ENCODE data around the gene XDH.

XDH gene

DNA sequence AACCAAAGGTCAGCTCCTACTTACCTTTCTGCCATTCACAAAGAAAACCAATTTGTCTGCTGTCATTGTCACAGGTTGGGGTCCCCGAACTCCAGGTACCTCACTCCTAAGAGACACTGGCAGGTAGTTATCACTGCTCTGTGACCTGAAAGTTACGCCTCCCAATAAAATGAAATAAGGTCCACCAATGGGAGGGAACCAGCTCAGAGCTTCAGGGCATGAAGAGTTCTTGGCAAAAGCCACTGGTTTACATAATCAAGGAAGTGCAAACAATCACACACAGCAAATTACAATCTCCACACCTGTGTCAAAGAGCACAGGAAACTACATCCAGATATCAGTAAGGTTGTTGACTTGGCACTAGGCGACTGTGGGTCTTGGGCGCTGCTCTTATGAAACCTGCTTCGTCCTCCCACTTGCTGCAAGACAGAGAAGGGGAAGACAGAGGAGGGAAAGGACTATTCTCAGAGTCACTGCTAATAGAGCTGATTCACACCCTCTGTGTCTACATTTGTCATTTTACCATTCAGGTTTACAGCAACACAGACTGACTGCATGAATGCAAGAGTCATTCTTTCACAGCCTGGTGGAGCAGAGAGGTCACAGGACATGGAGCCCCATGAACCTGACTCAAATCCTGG, at the start of gene XDH:
Gene XDH (minus strand): TSS at position 142 of the 641 bp plus-strand sequence. CDS start 76 bp downstream, at position 66.
- DNase-seq: peak; percentile 12 to 44 (median 28)

DNA sequence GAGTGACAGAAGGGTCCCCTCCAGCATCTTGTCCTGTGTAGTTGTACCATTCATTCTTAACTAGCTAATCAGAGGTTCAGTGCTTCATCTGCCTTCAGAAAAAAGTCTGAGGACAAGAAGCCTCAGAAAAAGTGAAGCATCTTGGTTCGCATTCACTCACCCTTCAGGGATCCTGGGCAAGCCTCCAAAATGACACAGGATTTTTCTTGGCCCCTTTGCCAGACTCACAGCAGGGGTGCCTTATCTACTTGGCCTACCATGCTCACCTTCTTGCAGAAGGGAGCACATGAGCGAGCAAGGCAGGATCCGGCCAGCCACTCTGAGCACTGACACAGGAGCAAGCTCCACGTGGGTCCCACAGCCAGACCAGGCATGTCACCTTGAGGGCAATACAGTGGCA, 43.1 kb upstream of the XDH start:
- DNase-seq: no peak

DNA sequence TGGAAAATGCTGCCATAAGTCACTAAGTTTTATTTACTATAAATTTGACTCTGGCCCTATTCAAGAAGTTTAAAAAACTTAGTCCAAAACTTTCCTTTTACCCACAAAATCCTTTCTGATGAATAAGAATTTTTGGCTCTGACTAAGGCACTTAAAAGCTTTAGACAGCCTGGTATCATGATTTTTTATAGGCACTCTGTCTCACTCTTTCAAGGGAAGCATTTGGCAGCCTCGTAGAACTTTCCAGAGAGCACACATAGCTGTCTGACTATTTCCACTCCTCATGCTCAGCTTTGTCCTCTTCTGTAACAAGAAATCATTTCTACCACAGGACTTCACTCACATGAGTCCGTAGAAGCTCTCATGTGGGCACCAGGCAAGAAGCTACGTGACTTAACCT, 32.3 kb upstream of the XDH start:
- no peak for DNase-seq

DNA sequence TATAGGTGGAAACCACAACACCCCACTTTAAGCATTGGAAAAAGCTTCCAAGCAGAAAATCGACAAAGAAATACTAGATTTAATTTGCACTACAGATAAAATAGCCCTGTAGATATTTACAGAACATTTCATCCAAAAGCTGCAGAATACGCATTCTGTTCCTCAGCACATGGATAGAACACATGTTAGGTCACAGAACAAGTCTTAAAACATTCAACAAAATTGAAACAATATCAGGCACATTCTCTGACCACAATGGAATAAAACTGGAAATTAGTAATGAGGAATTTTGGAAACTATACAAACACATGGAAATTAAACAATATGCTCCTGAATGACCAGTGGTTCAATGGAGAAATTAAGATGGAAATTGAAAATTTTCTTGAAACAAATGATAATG, 27.8 kb upstream of the XDH start:
- DNase-seq: no peak

DNA sequence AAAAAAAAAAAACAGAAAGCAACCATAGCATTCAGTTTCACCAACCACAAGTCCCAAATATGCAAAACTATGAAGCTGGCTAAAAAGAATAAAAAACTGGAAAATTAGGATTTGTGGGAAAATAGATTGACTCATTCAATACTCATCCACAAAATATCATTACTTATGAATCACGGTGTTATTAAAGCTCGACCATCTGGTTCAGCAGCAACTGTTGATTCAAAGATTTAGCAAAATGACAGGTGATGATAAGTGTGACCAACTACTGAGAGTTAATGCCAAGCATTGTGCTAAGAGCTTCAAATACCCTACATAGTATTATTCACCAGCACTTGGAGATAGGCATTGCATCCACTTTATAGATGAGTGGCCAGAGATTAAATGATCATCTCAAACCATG, 26.2 kb upstream of the XDH start:
- no peak for DNase-seq

DNA sequence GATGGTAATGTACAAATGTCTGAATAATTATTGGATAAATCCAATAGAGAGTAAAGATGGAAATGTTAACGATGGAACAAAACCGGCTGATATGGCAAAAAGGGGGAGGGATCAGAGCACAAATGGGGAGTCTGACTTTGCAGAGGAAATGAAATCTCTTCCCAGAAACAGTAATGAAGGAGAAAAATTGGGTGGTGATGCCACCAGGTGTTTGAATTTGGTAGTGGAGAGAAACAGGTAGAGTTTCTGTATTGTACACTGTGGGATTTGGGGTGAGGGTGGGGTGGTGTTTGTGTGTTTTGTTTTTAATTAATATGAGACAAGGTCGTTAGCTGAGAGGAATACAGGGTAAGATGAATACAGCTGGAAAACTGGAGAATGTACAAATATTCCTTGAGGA, 20.4 kb upstream of the XDH start:
- no peak for DNase-seq

DNA sequence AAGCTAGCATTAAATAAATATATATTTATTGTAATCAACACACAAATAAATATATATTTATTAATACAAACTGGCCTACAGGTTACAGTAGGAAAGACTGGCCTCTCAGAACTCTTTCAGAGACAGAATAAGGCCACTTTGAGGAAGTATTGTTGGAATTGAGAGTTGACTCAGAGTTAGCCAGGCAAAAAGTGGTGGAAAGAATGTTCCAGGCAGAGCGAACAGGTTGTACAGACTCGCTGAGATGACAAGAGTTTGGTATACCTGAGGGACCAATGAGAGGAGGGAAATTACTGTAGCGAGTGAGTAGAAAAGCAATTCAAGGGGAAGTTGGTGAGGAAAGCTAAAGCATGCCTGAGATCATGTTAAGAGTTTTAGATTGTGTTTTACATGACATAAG, 19.0 kb upstream of the XDH start:
- DNase-seq: no peak

DNA sequence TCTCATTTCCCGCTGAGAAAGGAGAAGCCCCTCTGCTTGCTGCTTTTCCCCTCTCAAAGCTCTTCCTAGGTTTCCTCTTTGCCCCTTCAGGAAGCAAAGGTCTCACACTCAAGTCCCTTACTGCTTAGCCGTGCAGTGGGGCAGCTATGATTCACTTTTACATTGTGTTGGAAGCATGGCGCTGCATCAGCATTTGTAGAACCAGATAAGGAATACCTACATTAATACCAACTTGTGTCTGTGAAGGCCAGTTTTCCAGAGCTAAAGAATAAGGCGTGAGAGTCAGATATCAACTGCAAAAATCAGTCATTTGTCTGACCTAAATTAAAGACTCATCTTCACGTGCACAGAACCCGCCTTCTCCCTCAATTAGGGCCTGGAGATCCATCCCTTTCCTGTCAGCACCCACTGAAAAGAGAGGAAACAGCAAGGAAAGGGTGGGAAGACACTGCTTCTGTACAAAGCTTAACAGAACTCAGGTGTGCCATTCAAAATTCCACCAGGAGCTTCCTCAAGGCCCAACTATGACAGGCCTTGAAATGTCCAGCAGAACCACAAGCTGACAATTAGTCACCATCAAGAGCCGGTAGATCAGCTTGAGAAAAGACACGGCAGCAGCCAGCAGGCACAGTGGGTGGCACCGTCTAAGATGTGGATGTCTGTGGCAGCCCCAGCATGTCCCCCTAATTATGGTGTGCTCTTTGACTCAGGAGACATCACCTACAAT, 16.1 kb upstream of the XDH start:
- no peak for DNase-seq

DNA sequence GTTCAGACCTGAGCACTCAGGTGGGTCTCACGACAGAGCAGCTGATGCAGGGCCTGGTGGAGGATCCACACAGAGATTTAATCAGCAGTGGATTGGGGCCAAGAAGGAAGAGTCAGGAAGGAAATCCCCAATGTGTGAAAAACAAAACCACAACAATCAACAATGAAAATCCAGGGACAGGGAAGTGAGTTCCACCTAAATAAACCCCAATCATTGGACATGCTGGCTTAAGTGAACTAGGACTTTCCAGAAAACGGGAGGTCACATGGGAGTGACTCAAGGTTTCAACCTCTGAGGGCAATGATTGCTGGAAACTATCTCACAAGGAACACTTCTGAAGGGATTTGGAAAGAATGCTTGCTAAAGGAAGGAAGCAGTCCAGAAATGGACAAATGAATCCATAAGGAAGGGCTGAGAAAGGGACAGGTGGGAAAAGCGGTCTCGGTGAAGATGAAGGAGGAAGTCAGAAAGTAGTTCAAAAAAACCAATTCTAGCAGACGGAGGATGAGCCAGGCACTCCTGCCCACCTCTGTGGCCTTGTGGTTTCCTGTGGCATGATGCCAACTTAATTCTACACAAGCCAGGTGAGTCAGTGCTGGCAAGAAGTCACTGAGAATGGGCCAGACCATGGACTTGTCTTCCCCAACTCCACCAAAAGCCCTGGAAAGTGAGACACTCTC, 15.4 kb upstream of the XDH start:
- peak; percentile 44 to 67 (median 61) for DNase-seq

DNA sequence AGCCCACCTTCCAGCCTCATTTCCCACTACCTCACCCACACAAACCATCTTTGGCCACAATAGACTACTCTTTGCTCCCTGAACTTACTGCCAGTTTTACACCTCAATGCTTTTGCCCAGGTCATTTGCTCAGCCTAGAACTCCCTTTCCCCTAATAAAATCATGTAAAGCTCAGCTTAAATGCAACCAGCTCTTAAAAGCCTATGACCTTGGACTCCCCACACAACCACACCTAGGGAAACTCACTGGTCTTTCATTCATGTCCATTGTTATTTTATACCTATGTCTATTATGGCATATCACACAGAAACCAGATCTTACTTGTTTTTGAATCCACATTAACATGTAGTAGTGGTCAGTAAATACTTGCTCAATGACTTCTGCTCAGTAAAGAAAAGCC, 14.5 kb upstream of the XDH start:
- no peak for DNase-seq

DNA sequence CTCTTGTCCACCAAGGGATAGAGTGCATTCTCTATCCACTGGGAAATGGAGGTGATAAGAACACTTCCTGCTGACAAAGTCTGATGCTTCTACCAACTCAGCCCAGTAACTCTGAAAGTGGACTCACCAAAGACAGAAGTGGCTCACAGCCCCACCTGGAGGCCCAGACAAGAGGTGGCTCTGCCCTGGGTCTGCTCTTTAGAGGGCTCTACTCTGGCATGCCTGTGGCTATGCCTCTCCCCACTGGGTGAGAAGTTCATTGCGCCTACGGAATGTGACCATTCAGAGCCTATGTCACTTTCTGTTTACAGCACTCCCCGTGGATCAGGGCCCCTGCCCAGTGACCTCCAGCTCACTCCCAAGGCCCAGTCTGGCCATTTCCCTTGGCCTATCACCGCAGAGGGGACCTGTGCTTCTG, 13.5 kb upstream of the XDH start:
- DNase-seq: no peak

DNA sequence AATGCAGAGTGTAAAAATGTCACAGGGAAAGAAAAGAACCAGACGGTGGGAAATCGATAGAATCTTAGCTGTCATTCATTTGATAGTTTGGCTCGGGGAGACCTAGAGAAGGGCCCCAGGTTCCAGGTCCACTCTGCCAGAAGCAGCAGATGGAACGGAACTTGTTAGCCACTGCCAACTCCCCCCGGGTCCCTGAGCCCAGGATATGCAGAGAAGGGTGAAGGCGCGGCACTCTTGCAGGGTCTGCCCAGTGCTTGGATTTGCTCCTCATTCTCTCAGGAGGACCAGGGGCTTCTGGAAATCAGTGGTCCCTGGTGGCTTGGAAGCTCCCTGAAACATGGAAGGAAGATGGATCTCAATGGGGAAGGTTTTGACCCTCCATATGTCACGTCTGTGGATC, 11.6 kb upstream of the XDH start:
- no peak for DNase-seq

DNA sequence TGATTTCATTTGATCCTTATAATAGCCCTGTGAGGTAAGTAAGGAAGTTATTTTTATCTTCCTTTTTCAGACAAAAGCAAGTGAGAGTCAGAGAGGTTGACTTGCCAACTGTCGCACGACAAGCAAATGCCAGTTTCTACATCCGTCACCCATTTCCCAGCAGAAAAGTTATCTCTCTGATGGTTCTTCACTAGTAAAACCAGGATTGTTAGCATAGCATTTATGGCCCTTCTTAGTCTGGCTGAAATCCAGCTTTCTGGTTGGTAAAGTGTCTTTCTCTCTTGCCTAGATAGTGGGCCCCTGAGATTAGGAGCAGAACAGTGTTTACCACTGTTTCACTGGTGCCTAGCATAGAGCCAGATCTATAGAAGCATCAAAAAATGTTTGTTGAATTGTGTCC, 7.1 kb upstream of the XDH start:
- no peak for DNase-seq

DNA sequence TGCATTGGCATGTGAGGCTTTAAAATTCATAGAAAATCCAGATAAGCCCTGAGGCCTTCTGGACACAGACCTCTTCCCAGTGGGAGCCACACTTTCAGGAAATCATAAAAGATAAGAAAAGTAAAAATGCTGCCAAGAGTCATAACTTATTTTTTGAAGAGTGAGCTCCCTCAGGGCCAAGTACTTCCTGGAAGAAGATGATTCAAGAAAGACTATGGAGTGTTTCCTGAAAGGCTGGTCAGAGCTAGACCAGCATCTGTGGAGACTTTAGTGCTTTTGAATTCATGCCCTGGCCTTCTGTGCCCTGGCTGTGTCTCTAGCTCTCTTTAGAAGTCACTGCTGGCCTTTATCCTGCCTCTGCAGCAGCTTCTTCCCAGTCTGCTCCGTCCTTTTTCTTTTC, 6.4 kb upstream of the XDH start:
- no peak for DNase-seq

DNA sequence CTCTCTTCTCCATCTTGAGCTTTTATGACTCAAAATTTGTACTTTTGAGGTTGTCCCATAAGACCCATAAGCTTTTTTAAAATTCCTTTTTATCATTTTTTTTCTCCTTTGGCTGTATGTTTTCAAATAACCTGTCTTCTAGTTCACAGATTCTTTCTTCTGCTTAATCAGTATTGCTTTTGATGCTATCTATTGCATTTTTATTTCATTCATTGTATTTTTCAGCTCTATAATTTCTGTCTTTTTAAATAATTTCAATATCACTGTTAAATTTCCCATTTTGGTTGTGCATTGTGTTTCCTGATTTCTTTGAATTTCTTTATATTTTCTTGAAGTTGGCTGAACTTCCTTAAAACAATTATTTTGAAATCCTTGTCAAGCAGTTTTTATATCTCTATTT, 4.8 kb upstream of the XDH start:
- DNase-seq: no peak

DNA sequence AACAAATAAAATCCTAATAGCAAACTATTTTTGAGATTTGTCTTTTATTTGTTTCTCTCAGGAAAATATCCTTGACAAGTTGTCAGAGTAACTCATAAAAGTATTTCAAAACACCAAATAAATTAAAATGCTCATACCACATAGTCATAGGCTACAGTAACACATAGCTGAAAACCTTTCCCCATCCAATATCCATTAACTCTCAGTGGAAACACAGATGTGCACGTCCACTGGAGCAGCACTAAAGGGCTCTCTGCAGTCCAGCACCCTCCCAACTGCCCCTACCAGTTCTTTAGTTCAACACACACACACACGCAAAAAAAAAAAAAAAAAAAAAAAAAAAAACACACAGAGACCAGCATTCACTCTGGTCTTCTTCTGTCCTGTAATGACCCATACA, 879 bp upstream of the XDH start:
- no peak for DNase-seq

DNA sequence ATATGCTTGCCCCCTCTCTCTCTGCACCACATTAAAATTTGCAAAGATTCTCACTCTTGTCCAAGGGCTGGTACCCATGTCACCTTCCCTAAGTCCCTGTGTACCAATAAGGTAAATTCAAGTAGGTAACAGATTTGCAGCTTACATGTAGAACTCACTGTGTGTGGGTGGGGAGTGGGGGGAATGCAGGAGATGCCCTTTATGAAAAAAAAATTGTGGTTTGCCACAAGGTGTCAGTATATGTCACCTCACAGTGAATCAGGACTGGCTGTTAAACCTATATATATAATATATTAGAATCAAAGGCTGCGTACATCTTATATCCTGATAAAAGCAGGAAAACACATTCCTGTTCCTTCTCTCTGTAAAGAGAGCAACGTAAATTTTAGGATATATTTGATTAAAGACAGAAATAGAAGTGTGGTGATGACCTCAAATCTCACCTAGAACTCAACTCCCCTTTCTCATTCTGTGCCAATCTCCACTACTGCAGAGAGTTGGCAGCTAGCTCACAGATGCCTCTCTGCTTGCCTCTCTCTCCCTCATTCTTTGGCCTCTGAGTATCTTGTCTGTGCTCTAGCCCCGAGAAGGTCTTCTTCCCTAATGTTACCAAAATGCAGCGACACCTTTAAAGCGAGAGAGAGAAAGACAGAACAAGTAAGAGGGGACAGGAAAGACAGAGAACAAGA, 536 bp downstream of the XDH start:
- DNase-seq: no peak

DNA sequence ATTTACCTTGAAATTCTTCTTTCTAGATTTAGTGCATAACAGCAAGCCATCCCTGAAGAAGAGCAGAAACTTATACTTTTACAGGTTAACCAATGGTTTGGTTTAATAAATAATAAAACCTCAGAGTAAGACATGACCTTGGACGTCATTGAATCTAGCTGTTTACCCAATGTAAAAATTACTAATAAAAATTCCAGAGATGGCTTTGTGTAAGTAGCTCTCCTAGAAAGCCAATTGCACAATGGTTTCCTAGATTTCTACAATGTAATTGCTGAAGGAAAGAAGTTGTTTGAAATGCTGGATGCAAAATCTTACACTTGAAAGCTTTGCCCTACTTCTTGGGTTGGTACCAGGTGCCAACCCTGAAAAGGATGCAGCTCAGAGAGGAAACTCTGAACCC, 1.5 kb downstream of the XDH start:
- no peak for DNase-seq

DNA sequence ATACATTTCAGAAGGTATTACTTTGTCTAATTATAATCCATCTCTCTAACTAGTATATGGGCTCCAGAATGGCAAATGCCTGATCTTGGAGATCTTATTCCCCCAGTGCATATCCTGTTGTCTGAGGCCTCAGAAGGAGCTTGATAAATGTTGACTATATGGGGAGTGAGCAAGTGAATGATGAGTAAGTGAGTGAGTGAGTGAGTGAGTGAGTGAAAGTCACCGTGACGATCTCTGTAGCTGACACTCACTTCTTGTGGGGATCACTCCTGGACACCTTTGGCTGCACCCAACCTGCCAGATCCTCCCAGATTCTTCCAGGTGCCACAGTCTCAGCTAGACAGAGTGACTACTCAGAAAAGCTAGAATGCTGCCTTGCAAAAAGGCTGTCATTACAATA, 2.8 kb downstream of the XDH start:
- no peak for DNase-seq

DNA sequence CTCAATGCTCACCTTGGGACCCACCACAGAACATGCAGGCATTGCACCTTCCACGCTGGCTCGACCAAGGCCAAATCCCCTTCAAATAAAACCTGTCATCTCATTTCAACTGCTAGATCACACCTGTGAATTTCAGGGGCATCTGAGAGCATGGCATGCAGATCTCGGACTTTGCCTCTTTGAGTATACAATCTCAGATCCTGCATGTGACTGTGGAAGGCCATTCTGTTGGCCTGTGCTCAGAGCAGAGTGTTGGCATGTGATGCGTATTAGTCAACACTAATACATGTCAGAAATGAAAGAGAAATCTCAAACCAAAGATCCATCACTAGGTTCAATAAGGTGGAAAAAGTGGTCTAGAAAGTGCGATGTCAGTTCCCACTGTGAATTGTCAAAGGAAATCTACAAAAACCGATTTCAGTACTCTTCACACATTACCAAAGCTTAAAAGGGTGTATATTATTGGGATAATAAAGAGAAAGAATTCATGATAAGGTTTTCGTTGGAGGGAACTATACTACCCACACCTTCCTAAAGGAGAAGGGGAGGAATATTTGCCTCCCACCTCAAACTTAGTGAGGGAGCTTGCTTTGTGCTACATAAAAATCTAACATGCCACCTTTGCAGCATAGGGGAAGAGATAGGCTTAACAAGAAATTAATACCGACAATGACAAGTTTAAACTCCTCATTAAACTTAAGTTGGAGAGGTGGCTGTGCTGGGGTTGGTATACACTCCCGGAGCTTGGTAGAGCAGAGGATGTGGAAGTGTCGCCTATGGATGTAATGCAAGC, 7.8 kb downstream of the XDH start:
- DNase-seq: no peak

DNA sequence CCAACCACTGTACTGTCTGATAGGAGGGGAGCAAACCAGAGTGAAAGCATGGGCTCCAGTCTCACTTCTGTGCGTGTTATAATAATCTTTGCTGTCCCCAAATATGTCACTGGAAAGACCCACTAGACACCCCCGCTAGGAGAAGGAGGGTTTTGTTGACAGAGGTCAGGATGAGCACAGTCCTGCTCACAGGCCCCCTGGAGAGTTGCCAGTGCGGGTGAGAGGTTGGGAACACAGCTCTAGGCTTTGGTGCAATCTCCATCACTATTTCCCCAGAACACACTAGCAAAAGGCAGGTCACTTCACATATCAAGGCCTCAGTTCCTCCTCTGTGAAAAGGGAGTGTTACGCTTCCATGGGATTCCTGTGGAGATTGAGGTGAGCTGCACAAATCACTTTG, 9.7 kb downstream of the XDH start:
- no peak for DNase-seq

DNA sequence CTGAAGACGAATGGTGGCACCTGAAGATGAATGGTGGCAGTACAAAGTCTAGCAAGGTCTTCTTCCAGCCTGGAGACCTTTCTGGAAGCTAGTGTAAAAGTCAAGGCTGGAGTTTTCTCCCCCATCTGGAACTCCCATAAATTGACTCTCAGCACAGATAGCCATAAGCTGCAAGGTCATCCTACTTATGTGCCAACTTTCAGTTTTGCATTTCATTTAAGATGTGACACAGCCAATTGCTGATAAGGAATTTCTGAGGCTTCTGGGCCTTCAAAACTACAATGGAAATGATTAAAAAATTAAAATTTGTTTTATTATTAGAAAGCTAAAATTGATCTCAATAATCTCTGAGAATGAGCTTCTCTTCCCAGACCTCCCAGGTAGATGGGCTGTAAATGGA, 10.2 kb downstream of the XDH start:
- DNase-seq: no peak

DNA sequence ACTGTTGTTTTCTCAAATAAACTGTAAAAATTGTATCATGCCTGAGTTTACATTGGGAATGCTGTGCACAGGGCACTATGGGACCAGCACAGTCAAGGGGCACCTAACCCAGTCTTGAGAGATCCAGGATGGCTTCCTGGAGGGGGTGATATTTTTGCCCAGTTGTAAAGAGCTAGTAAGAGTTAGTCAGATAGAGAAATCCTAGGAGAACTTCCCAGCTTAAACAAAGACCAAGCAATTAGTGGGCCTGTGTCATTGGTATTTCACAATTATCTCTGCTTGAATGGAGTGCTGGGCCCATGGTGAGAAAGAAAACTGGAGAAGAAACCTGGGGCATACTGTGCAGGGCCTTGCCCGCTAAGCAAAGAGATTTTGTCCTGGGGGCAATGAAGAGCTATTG, 12.2 kb downstream of the XDH start:
- DNase-seq: no peak

Measured in suppressor macrophage treated with lipopolysaccharide for 1 hour (primary cell).